ENCODE data around the gene PDE1A. TPM values are rescaled to one million over a fixed set of nuclear protein-coding genes. Genes with fewer than 3 reads are reported as not detected.

PDE1A gene
- total and polyA plus RNA-seq, 2 of the 13 experiments (the other 11 are each of a cell fraction or from before 2014, with no cell fraction given): not detected

DNA sequence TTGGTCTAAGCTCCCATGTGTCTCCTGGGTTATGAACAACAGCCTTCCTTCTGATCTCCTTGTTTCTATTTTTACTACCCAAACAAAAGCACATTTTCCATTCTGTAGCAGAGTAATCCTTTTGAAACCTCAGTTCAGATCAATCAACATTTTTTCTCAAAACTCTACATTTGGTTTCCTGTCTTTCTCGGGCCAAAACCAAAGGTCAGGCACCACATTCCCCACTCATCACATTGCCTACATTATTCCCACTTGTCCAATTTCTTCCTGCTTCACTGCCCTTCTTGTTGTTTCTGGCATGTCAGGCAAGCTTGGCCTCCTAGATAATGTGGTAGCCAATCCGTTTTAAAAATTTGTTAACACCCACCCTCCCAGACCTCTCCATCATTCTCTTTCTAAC is 244.4 kb downstream of the PDE1A start:
- POLR2A ChIA-PET: no interaction called here
- H3K4me1 ChIP-seq (ENCODE audit: insufficient read depth, low read length): 0 out of 2 replicates have a peak, but pooled peaks cover 4% of the 10 kb centered on the region
- BruUV-seq (replicated peaks): no TSS peak
- no peak overlapping the region for H3K4me3 ChIP-seq (replicated peaks in 1 of 3; ENCODE audit: insufficient read depth in 1 of 3, low read depth in 2 of 3, low read length in 3 of 3)
- no peaks in the 10 kb centered on the region for H4K20me1 ChIP-seq (ENCODE audit: insufficient read depth, low read length)
- no peak for FAIRE-seq
- H3K9ac ChIP-seq (ENCODE audit: insufficient read depth, low read depth, low read length): no peak overlapping the region
- H3K36me3 ChIP-seq (replicated peaks in 1 of 2; ENCODE audit: control insufficient read depth in 1 of 2, insufficient read depth in 2 of 2, low read length in 2 of 2): no peaks in the 10 kb centered on the region
- DNase-seq (ENCODE audit: low spot score): no peak
- no peak overlapping the region for H3K4me2 ChIP-seq (ENCODE audit: low read depth, low read length)
- no peak overlapping the region for H3K27ac ChIP-seq (ENCODE audit: extremely low read length, insufficient read depth, low read length)
- in situ Hi-C loops (cut with HindIII; ENCODE audit: extremely low pct_ligation_motif_present, low pct_unique_long_range_greater_than_20kb): no loop called here
- TF ChIP-seq HMG20B (CRISPR knock-in tag; conservative IDR thresholded peaks at IDR 0.05) (no peak), PHF20 (CRISPR knock-in tag; IDR thresholded peaks at IDR 0.05) (no peak), ZNF790 (CRISPR knock-in tag; IDR thresholded peaks at IDR 0.05; ENCODE audit: borderline replicate concordance) (no peak), ETV5 (CRISPR knock-in tag; IDR thresholded peaks at IDR 0.05; ENCODE audit: borderline replicate concordance) (no peak), GZF1 (CRISPR knock-in tag; IDR thresholded peaks at IDR 0.05) (no peak), IRF2 (CRISPR knock-in tag; IDR thresholded peaks at IDR 0.05) (no peak), TBP (CRISPR knock-in tag; IDR thresholded peaks at IDR 0.05) (no peak), ZNF143 (CRISPR knock-in tag; IDR thresholded peaks at IDR 0.05) (no peak), MTA3 (CRISPR knock-in tag; IDR thresholded peaks at IDR 0.05) (no peak), U2AF2 (IDR thresholded peaks at IDR 0.05; ENCODE audit: low read depth, low read length) (no peak), ARID2 (CRISPR knock-in tag; IDR thresholded peaks at IDR 0.05; ENCODE audit: borderline replicate concordance) (no peak), CREM (IDR thresholded peaks at IDR 0.05) (no peak), CREM (CRISPR knock-in tag; IDR thresholded peaks at IDR 0.05) (no peak)
- TF ChIP-seq, protein P1, sequence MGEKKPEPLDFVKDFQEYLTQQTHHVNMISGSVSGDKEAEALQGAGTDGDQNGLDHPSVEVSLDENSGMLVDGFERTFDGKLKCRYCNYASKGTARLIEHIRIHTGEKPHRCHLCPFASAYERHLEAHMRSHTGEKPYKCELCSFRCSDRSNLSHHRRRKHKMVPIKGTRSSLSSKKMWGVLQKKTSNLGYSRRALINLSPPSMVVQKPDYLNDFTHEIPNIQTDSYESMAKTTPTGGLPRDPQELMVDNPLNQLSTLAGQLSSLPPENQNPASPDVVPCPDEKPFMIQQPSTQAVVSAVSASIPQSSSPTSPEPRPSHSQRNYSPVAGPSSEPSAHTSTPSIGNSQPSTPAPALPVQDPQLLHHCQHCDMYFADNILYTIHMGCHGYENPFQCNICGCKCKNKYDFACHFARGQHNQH (CRISPR knock-in tag; IDR thresholded peaks at IDR 0.05): no peak
- TF ChIP-seq, protein P2, sequence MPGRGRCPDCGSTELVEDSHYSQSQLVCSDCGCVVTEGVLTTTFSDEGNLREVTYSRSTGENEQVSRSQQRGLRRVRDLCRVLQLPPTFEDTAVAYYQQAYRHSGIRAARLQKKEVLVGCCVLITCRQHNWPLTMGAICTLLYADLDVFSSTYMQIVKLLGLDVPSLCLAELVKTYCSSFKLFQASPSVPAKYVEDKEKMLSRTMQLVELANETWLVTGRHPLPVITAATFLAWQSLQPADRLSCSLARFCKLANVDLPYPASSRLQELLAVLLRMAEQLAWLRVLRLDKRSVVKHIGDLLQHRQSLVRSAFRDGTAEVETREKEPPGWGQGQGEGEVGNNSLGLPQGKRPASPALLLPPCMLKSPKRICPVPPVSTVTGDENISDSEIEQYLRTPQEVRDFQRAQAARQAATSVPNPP (CRISPR knock-in tag; IDR thresholded peaks at IDR 0.05): no peak
- TF ChIP-seq, protein P3, sequence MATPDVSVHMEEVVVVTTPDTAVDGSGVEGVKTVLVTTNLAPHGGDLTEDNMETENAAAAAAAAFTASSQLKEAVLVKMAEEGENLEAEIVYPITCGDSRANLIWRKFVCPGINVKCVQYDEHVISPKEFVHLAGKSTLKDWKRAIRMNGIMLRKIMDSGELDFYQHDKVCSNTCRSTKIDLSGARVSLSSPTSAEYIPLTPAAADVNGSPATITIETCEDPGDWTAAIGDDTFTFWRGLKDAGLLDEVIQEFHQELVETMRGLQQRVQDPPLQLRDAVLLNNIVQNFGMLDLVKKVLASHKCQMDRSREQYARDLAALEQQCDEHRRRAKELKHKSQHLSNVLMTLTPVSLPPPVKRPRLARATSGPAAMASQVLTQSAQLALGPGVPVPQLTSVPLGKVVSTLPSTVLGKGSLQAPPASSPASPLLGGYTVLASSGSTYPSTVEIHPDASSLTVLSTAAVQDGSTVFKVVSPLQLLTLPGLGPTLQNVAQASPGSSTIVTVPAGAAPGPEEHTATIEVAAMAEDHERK (CRISPR knock-in tag; IDR thresholded peaks at IDR 0.05; ENCODE audit: low read depth): no peak
- ATAC-seq: no peak
- intact Hi-C loops (cut with micrococcal nuclease; ENCODE audit: unreplicated experiment): loop anchor here (10.0 kb wide), 2 partner anchors 582 to 792 kb away; no protein-coding TSS in a partner anchor
- CTCF ChIA-PET (ENCODE audit: low intra/inter-chr PET ratio, low total read pairs): no interaction called here
- under 1% methylated on average over 2 of the region's 2 CpGs for WGBS (ENCODE audit: low lambda C conversion rate)
- no peaks in the 10 kb centered on the region for H3K27me3 ChIP-seq (ENCODE audit: control insufficient read depth in 1 of 2, insufficient read depth in 2 of 2, low read length in 2 of 2)
- H3K79me2 ChIP-seq (ENCODE audit: insufficient read depth, low read length): no peaks in the 10 kb centered on the region
- H3K9me3 ChIP-seq (ENCODE audit: low read length): no peaks in the 10 kb centered on the region
- H2AFZ ChIP-seq (ENCODE audit: low read length): no peak overlapping the region

Data from HepG2 (cell line).